ENCODE results near the gene ADK. TPM values are rescaled to one million over a fixed set of nuclear protein-coding genes. Genes with fewer than 3 reads are reported as not detected.

The ADK gene
- total RNA-seq, 4 donors from 2014 or later: 62.1 to 84.7 (median 74.4) TPM

- H3K27me3 ChIP-seq: no peaks in the 10 kb centered on the region
- no peaks in the 10 kb centered on the region for H3K36me3 ChIP-seq
- no peak for DNase-seq
- H3K4me1 ChIP-seq: no peaks in the 10 kb centered on the region
- H3K9me3 ChIP-seq: no peaks in the 10 kb centered on the region
- H3K27ac ChIP-seq: no peak overlapping the region
- H3K4me3 ChIP-seq (replicated peaks in 1 of 3): no peak overlapping the region
- 91 to 94% methylated on average over 4 of the region's 4 CpGs for WGBS, 2 donors
- intact Hi-C loops (cut with DNase I): no loop called here
- TF ChIP-seq POLR2A (IDR thresholded peaks at IDR 0.05): no peak
- TF ChIP-seq, protein P1, sequence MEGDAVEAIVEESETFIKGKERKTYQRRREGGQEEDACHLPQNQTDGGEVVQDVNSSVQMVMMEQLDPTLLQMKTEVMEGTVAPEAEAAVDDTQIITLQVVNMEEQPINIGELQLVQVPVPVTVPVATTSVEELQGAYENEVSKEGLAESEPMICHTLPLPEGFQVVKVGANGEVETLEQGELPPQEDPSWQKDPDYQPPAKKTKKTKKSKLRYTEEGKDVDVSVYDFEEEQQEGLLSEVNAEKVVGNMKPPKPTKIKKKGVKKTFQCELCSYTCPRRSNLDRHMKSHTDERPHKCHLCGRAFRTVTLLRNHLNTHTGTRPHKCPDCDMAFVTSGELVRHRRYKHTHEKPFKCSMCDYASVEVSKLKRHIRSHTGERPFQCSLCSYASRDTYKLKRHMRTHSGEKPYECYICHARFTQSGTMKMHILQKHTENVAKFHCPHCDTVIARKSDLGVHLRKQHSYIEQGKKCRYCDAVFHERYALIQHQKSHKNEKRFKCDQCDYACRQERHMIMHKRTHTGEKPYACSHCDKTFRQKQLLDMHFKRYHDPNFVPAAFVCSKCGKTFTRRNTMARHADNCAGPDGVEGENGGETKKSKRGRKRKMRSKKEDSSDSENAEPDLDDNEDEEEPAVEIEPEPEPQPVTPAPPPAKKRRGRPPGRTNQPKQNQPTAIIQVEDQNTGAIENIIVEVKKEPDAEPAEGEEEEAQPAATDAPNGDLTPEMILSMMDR (IDR thresholded peaks at IDR 0.05): no peak
These were observed 592.4 kb downstream of the ADK start for GRCh38 chr10:74743401-74743800.

GRCh38 chr10:74745449-74745848, 594.4 kb downstream of the ADK start:
- intact Hi-C loops (cut with DNase I): no loop called here
- no peaks in the 10 kb centered on the region for H3K36me3 ChIP-seq
- DNase-seq: no peak

DNA sequence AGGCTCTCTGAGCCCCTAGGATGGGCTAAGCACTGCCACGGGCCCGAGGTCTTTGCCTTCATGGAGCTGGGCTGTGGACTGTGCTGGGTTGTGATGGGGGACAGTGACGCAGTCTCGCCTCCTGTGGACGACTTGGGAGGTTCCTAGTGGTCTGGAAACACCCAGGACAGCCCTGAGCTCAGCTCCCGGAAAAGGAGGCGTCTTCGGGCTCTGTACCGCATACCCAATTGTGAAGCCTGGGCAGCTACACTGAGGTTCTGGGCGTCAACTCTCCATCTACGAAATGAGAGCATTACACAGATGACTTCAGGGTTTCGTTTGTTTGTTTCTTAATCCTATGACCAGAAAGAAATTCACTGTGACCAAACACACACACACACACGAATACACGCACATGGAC, 595.8 kb downstream of the ADK start:
- TF ChIP-seq POLR2A (IDR thresholded peaks at IDR 0.05): no peak
- TF ChIP-seq, protein P1 (IDR thresholded peaks at IDR 0.05): no peak
- Histone ChIP-seq H3K9me3 (no peaks in the 10 kb centered on the region), H3K27ac (no peak overlapping the region), H3K4me3 (replicated peaks in 1 of 3) (no peak overlapping the region), H3K4me1 (no peaks in the 10 kb centered on the region), H3K27me3 (no peaks in the 10 kb centered on the region), H3K36me3 (no peaks in the 10 kb centered on the region)
- no peak for DNase-seq
- intact Hi-C loops (cut with DNase I): no loop called here
- 90 to 93% methylated on average over 13 to 14 of the region's 14 CpGs for WGBS, 2 donors

More at GRCh38 chr10:74745449-74745848, 594.4 kb downstream of the ADK start:
- Histone ChIP-seq H3K27ac (no peak overlapping the region), H3K9me3 (no peaks in the 10 kb centered on the region), H3K27me3 (no peaks in the 10 kb centered on the region), H3K4me3 (replicated peaks in 1 of 3) (no peak overlapping the region), H3K4me1 (no peaks in the 10 kb centered on the region)
- TF ChIP-seq POLR2A (IDR thresholded peaks at IDR 0.05): no peak
- whole genome bisulfite sequencing, 2 donors: 79 to 84% methylated on average over 4 of the region's 4 CpGs

- Histone ChIP-seq H3K27me3 (no peaks in the 10 kb centered on the region), H3K9me3 (no peaks in the 10 kb centered on the region), H3K4me1 (no peaks in the 10 kb centered on the region), H3K36me3 (no peaks in the 10 kb centered on the region), H3K27ac (no peak overlapping the region), H3K4me3 (replicated peaks in 1 of 3) (no peak overlapping the region)
- 44 to 59% methylated on average over 9 of the region's 9 CpGs for WGBS, 2 donors
- no peak for DNase-seq
- no peak for TF ChIP-seq POLR2A (IDR thresholded peaks at IDR 0.05)
- TF ChIP-seq, protein P1 (IDR thresholded peaks at IDR 0.05): no peak
- intact Hi-C loops (cut with DNase I): no loop called here
These were observed 597.5 kb downstream of the ADK start for GRCh38 chr10:74748468-74749031.

DNA sequence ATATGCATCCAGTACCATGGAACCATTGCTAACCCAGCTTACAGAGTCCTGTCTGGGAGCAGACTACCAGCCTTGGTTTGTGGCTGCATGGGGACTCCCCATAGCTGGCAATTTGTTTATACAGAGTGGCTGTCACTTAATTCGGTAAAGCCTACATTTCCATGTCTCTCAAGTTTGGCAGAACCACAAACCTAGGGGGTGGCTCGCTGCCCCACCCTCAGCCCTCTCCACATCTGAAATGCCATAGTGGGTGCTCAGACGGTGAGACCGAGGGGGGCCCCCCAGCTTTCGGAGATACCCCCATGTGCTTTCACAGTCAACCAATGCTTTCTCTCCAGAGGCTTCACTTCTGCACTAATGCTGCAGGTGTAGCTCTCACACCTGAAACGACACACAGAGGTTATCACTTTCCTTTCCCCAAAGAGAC, 599.8 kb downstream of the ADK start:
- 82 to 90% methylated on average over 6 of the region's 6 CpGs for WGBS, 2 donors
- Histone ChIP-seq H3K36me3 (no peaks in the 10 kb centered on the region), H3K27me3 (no peaks in the 10 kb centered on the region), H3K4me3 (replicated peaks in 1 of 3) (no peak overlapping the region), H3K4me1 (no peaks in the 10 kb centered on the region), H3K9me3 (no peaks in the 10 kb centered on the region), H3K27ac (no peak overlapping the region)
- no peak for TF ChIP-seq POLR2A (IDR thresholded peaks at IDR 0.05)
- TF ChIP-seq, protein P1 (IDR thresholded peaks at IDR 0.05): no peak
- DNase-seq: no peak
- intact Hi-C loops (cut with DNase I): no loop called here

Data from thyroid gland (tissue), 4 donors.